HG03571 (cell line): ENCODE results near the gene NMNAT3.

Source experiments
- ATAC-seq: cut with Tn5 transposase; IDR thresholded peaks from one replicate; pipeline ENCODE4 v1.9.1; 2021; ENCODE audit not compliant: unreplicated experiment

Gene NMNAT3

GRCh38 chr3:139524841-139525636 is 152.7 kb downstream of the NMNAT3 start:
- ATAC-seq, result no peak

GRCh38 chr3:139523718-139524117 is 154.1 kb downstream of the NMNAT3 start:
- no peak for ATAC-seq

- ATAC-seq, result no peak
These were observed 154.6 kb downstream of the NMNAT3 start for GRCh38 chr3:139523166-139523565.

GRCh38 chr3:139522421-139522820 is 155.4 kb downstream of the NMNAT3 start:
- no peak for ATAC-seq

GRCh38 chr3:139521816-139522215 is 156.0 kb downstream of the NMNAT3 start:
- no peak for ATAC-seq

GRCh38 chr3:139521144-139521543 is 156.6 kb downstream of the NMNAT3 start:
- no peak for ATAC-seq

- no peak for ATAC-seq
These were observed 157.6 kb downstream of the NMNAT3 start for GRCh38 chr3:139519998-139520737.

GRCh38 chr3:139518926-139519842 is 158.6 kb downstream of the NMNAT3 start:
- no peak for ATAC-seq

- ATAC-seq, result no peak
These were observed 159.5 kb downstream of the NMNAT3 start for GRCh38 chr3:139518306-139518705.

GRCh38 chr3:139517321-139518065 is 160.3 kb downstream of the NMNAT3 start:
- ATAC-seq, result no peak

GRCh38 chr3:139514741-139515140 is 163.0 kb downstream of the NMNAT3 start:
- ATAC-seq, result no peak
